DND-41 (cell line): Measurements from ENCODE around the gene PAX6.

Experiments used
- EZH2 ChIP-seq: IDR thresholded peaks from 3 replicates; pipeline ENCODE4 v1.6.1; 2012; ENCODE audit warnings: borderline replicate concordance, low read depth, mild to moderate bottlenecking, moderate library complexity, low read length, inconsistent platforms; ENCODE audit not compliant: severe bottlenecking
- TF ChIP-seq, protein P1 (sequence below): IDR thresholded peaks from 2 replicates; pipeline ENCODE4 v1.5.1; 2012; ENCODE audit warnings: borderline replicate concordance, low read length, moderate library complexity, mild to moderate bottlenecking; ENCODE audit not compliant: poor library complexity, severe bottlenecking; ENCODE audit errors: extremely low read depth

DNA sequence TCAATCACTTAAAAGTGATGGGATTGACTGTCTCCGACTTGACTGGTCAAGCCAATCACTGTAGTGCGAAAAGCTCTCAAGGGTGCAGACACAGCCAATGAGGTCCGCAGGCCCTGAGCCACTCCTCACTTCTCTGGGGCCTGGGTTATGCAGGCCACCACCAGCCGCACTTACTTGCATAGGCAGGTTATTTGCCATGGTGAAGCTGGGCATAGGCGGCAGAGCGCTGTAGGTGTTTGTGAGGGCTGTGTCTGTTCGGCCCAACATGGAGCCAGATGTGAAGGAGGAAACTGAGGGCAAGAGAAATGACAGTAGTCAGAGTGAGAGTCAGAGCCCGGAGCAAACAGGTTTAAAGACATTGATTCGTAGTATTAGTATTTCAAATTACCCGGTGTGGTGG is 17.9 kb downstream of the PAX6 start:
- TF ChIP-seq, protein P1, sequence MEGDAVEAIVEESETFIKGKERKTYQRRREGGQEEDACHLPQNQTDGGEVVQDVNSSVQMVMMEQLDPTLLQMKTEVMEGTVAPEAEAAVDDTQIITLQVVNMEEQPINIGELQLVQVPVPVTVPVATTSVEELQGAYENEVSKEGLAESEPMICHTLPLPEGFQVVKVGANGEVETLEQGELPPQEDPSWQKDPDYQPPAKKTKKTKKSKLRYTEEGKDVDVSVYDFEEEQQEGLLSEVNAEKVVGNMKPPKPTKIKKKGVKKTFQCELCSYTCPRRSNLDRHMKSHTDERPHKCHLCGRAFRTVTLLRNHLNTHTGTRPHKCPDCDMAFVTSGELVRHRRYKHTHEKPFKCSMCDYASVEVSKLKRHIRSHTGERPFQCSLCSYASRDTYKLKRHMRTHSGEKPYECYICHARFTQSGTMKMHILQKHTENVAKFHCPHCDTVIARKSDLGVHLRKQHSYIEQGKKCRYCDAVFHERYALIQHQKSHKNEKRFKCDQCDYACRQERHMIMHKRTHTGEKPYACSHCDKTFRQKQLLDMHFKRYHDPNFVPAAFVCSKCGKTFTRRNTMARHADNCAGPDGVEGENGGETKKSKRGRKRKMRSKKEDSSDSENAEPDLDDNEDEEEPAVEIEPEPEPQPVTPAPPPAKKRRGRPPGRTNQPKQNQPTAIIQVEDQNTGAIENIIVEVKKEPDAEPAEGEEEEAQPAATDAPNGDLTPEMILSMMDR: no peak
- no peak for TF ChIP-seq EZH2
